ENCODE results near the gene SRP72. TPM values are rescaled to one million over a fixed set of nuclear protein-coding genes. Genes with fewer than 3 reads are reported as not detected.

SRP72 gene
- total RNA-seq, 2 donors from 2014 or later = 39.4 to 75.8 TPM

DNA sequence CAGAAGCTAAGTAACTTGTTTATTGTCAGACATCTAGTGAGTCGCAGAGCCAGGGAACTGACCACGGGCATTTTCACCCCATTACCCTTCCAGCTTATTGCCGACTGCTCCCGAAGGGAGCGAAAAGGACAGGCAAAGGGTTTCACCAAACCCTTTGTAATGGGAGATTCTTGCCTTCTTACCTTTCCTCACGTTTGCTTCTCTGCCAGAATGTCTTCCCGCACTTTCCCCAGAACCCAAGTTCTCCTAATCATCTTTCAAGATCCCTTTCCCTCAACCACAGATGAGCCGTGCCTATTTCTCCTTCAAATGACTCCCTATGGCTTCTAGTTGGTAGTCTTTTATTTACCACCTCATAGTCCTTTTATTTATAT, 520 bp upstream of the SRP72 start:
- ATAC-seq (no peak), DNase-seq (no peak)
- Histone ChIP-seq H3K9me3 (no peaks in the 10 kb centered on the region), H3K4me3 (peak overlapping the region; percentile 89 to 97), H3K4me1 (peaks cover 33% of the 10 kb centered on the region), H3K27ac (peak overlapping the region; percentile 73 to 91 (median 84)), H3K36me3 (replicated peaks in 1 of 2; ENCODE audit: insufficient read depth in 1 of 2, low read depth in 2 of 2) (peaks cover 0 to 3% of the 10 kb centered on the region in 2 donors), H3K27me3 (no peaks in the 10 kb centered on the region)
- WGBS, 2 donors = 0% methylated on average over 8 of the region's 8 CpGs
- TF ChIP-seq, protein P1, sequence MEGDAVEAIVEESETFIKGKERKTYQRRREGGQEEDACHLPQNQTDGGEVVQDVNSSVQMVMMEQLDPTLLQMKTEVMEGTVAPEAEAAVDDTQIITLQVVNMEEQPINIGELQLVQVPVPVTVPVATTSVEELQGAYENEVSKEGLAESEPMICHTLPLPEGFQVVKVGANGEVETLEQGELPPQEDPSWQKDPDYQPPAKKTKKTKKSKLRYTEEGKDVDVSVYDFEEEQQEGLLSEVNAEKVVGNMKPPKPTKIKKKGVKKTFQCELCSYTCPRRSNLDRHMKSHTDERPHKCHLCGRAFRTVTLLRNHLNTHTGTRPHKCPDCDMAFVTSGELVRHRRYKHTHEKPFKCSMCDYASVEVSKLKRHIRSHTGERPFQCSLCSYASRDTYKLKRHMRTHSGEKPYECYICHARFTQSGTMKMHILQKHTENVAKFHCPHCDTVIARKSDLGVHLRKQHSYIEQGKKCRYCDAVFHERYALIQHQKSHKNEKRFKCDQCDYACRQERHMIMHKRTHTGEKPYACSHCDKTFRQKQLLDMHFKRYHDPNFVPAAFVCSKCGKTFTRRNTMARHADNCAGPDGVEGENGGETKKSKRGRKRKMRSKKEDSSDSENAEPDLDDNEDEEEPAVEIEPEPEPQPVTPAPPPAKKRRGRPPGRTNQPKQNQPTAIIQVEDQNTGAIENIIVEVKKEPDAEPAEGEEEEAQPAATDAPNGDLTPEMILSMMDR (IDR thresholded peaks at IDR 0.05) = no peak
- no peak for TF ChIP-seq POLR2A (IDR thresholded peaks at IDR 0.05)
- intact Hi-C loops (cut with DNase I) = no loop called here

DNA sequence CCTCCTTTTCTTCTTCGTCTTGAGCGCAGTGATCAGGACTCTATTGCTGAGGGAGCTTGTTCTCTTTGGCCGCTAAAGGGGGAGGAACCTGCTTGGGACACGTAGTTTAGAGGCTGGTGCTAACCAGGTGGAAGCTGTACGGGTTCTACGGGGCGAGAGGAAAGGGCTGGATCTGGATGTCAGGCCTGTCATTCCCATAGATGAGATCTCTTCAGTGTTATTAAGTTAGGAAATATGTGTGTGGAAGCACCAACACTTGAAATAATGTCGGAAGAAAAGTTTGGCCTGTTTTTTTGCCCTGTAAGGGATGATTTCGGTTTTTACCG, 643 bp downstream of the SRP72 start:
- Histone ChIP-seq H3K9me3 (no peaks in the 10 kb centered on the region), H3K27me3 (no peaks in the 10 kb centered on the region), H3K4me3 (peak overlapping the region; percentile 89 to 97), H3K36me3 (replicated peaks in 1 of 2; ENCODE audit: insufficient read depth in 1 of 2, low read depth in 2 of 2) (peaks cover 0 to 7% of the 10 kb centered on the region in 2 donors), H3K27ac (peak overlapping the region in 3 of 4 donors; percentile 73 to 91 (median 89)), H3K4me1 (peaks cover 33% of the 10 kb centered on the region)
- 0 to 1% methylated on average over 10 of the region's 10 CpGs for WGBS, 2 donors
- TF ChIP-seq POLR2A (IDR thresholded peaks at IDR 0.05) = no peak
- TF ChIP-seq, protein P1 (IDR thresholded peaks at IDR 0.05) = no peak
- intact Hi-C loops (cut with DNase I) = no loop called here
- ATAC-seq = peak; percentile 66
- DNase-seq = peak; percentile 38 to 53 (median 51)

DNA sequence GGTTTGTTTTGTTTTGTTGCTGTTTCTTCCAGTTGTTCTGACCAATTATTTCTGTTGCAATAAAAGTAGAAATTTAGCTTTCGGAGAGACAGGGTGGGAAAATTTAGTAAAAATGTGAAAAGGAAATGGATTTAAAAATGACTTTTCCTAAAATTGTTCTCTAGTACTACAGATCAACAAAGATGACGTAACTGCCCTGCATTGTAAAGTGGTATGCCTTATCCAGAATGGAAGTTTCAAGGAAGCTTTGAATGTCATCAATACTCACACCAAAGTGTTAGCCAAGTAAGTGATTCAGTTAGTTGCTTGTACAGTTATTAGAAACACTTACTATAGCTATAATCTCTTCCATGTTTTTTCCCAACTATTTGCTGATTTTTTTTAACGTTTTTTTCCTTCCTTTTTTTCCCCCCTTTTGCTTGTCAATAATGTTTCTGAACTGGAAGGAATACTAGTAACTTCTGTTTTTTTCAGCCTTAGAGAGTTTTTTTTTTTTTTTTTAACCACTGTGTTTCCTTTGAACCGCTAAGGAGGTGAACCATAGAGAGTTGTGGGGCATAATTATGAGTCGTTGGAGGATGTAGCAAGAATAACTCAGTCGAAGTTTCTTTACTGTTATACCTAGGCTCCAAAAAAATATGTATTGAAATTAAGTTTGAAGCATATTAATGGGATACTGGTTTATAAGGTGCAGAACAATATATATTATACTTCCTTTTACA, 2.2 kb downstream of the SRP72 start:
- no peak for TF ChIP-seq POLR2A (IDR thresholded peaks at IDR 0.05)
- TF ChIP-seq, protein P1 (IDR thresholded peaks at IDR 0.05) = no peak
- ATAC-seq = no peak
- peaks cover 33% of the 10 kb centered on the region for H3K4me1 ChIP-seq
- 55 to 69% methylated on average over 6 of the region's 6 CpGs for WGBS, 2 donors
- H3K36me3 ChIP-seq (replicated peaks in 1 of 2; ENCODE audit: insufficient read depth in 1 of 2, low read depth in 2 of 2) = peaks cover 0 to 15% of the 10 kb centered on the region in 2 donors
- DNase-seq = no peak
- no peaks in the 10 kb centered on the region for H3K9me3 ChIP-seq
- intact Hi-C loops (cut with DNase I) = no loop called here
- no peak overlapping the region for H3K4me3 ChIP-seq
- H3K27me3 ChIP-seq = no peaks in the 10 kb centered on the region
- H3K27ac ChIP-seq = no peak overlapping the region

DNA sequence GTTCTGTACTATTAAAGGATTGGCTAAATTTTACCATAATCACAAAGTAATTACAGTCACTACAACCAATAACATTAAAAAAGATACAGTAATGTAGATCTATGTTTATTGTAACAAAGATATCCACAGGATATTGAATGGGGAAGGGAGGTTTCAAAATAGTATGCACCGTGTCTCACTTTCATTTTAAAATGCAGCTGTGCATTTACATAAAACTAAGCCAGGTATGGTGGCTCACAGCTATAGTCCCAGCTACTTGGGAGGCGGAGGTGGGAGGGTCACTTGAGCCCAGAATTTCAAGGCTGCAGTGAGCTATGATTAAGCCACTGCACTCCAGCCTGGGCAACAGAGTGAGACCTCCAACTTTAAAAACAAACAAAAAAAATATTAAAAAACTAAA, 8.5 kb downstream of the SRP72 start:
- H3K9me3 ChIP-seq = no peaks in the 10 kb centered on the region
- no peak overlapping the region for H3K27ac ChIP-seq
- no peaks in the 10 kb centered on the region for H3K27me3 ChIP-seq
- no peaks in the 10 kb centered on the region for H3K4me1 ChIP-seq
- DNase-seq = no peak
- no peak for ATAC-seq
- no peak overlapping the region for H3K4me3 ChIP-seq
- H3K36me3 ChIP-seq (replicated peaks in 1 of 2; ENCODE audit: insufficient read depth in 1 of 2, low read depth in 2 of 2) = peaks cover 3 to 41% of the 10 kb centered on the region in 2 donors
- TF ChIP-seq, protein P1 (IDR thresholded peaks at IDR 0.05) = no peak
- TF ChIP-seq POLR2A (IDR thresholded peaks at IDR 0.05) = no peak
- intact Hi-C loops (cut with DNase I) = no loop called here
- WGBS, 2 donors = 80 to 87% methylated on average over 2 of the region's 2 CpGs

DNA sequence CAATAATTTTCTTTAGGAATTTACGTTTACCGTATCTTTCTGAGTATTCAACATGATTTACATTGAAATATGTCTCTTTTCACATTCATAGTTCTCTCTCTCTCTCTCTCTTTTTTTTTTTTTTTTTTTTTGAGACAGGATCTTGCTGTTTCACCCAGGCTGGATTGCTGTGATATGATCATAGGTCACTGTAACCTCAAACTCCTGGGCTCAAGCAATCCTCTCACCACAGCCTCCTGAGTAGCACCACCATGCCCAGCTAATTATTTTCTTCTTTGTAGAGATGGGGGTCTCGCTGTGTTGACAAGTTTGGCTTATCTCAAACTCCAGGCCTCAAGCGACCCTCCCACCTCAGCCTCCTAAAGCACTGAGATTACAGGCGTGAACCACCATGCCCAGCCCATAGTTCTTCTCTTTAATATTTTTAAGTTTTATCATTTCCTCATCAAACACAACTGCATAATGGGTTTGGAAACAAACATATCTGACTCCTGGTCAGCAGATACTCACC, 9.8 kb downstream of the SRP72 start:
- DNase-seq (no peak), ATAC-seq (no peak)
- Histone ChIP-seq H3K4me1 (no peaks in the 10 kb centered on the region), H3K4me3 (no peak overlapping the region), H3K9me3 (no peaks in the 10 kb centered on the region), H3K27ac (no peak overlapping the region), H3K36me3 (replicated peaks in 1 of 2; ENCODE audit: insufficient read depth in 1 of 2, low read depth in 2 of 2) (peaks cover 3 to 41% of the 10 kb centered on the region in 2 donors), H3K27me3 (no peaks in the 10 kb centered on the region)
- intact Hi-C loops (cut with DNase I) = no loop called here
- no peak for TF ChIP-seq POLR2A (IDR thresholded peaks at IDR 0.05)
- TF ChIP-seq, protein P1 (IDR thresholded peaks at IDR 0.05) = no peak
- WGBS, 2 donors = 91 to 94% methylated on average over 5 of the region's 5 CpGs

All from body of pancreas (tissue), 4 donors.